ENCODE results near the gene MAPK13. TPM values are rescaled to one million over a fixed set of nuclear protein-coding genes. Genes with fewer than 3 reads are reported as not detected.

The MAPK13 gene
- total RNA-seq, 1 experiment from 2014 or later, result 4.0 TPM

DNA sequence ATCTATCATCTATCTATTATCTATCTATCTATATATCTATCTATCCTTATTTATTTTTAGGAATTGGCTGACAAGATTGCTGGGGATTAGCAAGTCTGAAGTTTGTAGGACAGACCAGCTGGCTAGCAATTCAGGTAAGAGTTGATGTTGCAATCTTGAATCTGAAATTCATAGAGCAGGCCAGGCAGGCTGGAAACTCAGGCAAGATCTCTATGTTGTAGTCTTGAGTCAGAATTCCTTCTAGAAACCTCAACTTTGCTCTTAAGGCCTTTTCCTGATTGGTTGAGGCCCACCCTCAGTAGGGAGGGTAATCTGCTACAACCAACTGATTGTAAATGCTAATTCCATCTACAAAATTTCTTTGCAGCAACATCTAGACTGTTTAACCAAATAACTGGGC lies 19.2 kb downstream of the MAPK13 start:
- DNase-seq (ENCODE audit: low read depth), result no peak

DNA sequence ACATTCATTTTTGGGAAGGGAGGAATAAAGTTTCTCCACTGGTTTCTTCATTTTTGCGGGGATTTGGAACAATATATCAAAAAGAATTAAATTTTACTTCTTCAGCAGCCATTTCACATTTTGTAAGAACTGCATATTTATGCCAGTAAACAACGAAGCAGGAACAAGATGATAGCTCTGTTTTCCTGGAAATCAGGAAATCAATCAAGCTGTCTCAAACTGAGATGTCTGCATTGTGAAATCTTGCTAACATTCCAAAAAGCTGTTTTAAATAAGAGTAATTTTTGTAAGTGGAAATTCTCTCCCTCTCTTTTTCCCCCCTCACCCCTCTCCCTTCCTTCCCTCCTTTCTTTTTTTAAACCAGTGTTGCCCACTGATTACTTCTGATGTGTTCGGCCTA lies 20.0 kb downstream of the MAPK13 start:
- no peak for DNase-seq (ENCODE audit: low read depth)

DNA sequence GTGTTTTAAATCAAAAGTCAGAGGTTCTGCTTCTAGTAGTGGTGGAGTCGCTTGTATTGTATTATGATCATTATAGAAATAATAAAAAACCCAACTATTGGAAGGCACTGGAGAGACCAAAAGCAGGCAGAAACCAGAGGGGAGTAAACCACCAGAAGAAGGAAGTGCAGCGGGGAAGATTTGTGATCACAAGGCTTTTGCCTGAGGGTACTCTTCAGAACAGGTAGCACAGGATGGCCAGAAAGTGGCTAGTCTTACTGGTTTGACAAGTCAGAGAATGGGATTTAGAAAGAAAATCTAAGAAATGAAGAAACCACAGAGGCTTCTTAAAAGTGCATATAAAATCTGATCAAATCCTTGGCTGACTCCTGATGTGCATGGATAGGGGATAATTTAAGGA lies 24.0 kb downstream of the MAPK13 start:
- DNase-seq (ENCODE audit: low read depth), result no peak

DNA sequence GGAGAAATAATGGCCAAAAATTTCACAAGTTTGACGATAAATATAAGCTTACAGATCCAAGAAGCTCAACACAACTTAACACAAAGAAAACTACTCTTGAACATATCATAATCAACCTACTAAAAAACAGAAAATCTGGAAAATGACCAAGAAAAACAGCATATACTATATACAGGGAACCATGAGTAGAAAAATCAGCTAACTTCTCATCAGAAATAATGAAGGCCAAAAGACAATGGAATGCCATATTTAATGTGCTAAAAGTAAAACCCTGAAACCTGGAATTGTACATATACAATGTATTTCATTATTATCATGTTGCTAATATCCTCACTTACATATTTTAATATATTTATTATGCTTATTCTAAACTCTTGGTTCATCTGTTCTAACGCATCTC lies 25.3 kb downstream of the MAPK13 start:
- DNase-seq (ENCODE audit: low read depth), result no peak

DNA sequence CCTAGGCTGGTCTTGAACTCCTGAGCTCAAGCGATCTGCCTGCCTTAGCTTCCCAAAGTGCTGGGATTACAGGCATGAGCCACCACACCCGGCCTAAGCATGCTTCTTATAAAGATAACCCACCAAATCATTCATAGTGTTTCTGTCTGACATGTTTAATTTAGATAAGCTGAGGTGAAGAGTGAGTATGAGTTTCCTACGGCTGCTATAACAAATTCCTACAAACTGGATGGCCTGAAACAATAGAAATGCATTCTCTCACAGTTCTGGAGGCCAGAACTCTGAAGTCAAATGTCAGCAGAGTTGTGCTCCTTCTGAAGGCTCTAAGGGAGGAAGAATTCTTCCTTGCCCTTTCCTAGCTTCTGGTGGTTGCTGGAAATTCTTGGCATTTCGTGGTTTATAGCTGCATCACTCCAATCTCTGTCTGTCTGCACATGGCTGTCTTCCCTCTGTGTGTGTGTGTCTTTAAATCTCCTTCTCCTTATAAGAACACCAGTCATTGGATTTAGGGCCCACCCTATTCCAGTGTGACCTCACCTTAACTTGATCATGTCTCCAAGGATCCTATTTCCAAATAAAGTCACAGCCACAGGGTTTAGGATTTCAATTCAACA lies 29.9 kb downstream of the MAPK13 start:
- DNase-seq (ENCODE audit: low read depth), result peak; percentile 27

DNA sequence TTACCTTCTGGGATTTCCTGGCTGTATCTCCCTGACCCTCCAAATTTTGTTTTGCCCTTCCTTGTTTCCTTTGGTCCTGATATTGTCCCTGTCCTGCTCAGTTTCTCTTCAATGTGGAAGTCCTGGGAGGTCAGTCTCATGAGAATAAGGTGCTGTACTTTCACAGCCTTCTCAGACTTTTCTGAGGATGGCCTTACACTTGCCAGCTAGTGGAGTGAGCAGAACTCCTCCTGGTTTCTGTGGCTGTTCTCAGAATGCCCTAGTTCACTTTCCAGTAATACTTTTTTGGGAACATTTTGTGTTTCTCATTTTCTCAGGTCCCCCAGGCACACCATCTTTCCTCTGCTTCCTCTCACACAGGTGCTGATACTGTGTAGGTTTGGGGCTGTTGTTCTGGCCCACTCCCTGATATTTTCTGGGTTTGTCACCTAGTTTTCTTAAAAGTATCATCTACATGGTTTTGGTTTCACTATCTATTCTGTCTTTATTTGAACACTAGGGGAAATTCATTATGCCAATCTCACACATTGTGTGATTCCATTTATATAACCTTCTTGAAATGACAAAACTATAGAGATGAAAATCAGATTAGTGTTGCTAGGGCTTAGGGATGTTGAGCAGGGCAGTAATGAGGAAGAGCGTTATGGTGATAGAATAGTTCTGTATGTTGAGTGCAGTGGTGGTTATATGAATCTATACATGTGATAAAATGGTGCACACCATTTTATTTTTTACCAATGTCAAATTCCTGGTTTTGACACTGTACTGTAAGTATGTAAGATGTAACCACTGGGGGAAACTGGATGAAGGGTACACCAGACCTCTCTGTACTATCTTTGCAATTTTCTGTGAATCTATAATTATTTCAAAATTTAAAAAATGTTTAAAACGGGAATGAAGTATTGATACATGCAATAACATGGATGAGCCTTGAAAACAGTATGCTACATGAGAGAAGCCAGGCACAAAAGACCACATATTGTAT lies 39.0 kb downstream of the MAPK13 start:
- no peak for DNase-seq (ENCODE audit: low read depth)

DNA sequence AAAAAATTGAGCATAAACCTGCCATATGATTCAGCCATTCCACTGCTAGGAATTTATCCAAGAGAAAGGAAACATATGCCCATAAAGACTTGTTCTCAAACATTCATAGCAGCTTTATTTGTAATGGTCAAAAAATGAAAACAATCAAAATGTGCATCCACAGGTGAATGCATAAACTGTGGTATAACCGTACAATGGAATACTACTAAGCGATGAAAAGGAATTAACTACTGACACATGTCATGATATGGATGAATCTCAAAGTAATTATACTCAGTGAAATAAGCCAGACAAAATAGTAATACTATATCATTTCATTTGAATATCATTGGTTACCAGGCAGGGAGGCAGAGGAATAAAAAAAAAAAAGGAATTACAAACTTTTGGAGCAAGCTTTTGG lies 40.4 kb downstream of the MAPK13 start:
- DNase-seq (ENCODE audit: low read depth), result no peak

DNA sequence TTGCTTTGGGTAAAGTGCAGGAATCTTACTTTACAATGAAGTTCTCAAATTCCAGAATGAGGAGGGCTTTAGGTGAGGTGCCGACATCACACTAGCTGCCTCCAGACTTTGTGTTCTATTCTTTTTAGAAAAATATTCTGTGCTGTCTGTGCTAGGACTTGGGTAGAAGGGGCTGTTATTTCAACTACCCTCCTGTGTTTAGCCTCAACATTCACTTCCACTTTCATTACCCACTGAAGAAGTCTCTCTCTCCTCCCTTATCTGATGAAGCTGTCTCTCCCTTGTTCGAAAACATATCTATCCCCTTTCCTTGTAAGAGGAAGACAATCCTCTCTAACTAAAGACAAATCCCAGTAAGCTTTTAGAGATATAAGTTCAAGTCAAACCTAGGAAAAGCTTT lies 41.3 kb downstream of the MAPK13 start:
- no peak for DNase-seq (ENCODE audit: low read depth)

DNA sequence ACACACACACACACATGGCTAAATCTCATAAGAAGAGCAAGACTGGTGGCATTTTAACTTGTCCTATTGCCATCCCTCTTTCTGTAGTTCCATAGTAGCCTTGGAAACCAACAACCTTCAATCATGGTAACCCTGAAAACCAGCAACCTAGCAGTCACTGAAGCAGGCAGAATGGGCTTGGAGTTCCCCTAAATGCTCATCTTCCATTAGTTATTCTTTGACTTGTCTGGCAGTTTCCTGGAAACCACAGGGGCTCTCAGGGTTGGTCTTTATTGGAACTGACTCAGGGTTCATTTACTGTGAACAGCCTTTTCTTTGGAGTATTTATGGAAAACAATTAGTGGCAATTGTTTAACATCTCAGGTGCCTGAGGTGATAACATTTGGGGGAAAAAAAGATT lies 46.9 kb downstream of the MAPK13 start:
- DNase-seq (ENCODE audit: low read depth), result peak; percentile 17

DNA sequence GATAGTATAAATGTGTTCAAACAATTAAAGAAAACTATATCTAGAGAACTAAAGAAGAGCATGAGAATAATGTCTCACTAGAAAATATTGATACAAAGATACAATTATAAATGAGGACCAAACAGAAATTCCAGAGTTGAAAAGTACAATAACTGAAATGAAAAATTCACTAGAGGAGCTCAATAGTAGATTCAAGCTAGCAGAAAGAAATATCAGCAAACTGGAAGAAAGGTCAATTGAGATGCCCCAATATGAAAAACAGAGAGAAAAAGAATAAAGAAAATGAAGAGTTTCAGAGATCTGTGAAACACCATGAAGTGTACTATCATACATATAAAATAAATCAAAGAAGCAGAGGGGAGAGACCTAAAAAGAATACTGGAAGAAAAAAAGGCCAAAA lies 48.2 kb downstream of the MAPK13 start:
- DNase-seq (ENCODE audit: low read depth), result no peak

DNA sequence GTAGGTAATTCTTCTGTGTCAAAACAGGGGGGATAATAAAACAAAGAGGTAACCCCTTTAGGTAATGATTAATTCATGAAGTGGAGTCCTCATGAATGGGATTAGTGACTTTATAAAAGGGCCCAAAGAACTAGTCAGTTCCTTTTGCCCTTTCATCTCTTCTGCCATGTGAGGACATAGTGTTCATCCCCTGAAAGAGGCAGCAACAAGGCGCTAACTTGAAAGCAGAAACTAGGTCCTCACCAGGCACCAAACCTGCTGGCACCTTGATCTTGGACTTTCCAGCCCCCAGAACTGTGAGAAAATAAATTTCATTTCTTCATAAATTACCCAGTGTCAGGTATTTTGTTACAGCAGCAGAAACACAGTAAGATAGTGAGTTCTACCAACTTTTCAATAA lies 49.8 kb downstream of the MAPK13 start:
- no peak for DNase-seq (ENCODE audit: low read depth)

DNA sequence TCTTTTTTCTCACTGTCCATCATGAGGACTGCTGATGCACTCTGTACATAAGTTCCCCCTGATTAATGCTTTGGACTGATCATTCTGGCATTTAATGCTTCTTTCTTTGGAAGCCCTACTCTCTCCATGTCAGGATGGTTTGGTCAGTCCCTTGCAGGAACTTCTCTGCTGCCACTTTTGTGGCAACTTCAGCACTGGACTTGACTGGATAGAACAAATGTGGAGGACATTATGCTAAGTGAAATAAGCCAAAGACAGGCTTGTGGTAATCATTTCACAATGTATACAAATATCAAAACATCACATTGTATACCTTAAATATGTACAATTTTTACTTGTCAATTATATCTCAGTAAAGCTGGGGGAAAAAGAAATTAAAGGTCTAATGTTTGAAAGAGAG lies 54.0 kb downstream of the MAPK13 start:
- no peak for DNase-seq (ENCODE audit: low read depth)

DNA sequence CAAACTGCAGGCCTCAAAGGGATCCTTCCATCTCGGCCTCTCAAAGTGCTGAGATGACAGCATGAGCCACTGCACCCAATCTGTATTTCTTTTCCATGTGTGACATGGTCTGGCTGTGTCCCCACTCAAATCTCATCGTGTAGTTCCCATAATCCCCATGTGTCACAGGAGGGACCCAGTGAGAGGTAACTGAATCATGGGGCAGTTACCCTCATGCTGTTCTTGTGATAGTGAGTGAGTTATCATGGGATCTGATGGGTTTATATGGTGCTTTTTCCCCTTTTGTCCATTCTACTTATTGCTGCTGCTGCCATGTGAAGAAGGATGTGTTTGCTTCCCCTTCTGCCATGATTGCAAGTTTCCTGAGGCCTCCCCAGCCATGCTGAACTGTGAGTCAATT lies 55.9 kb downstream of the MAPK13 start:
- no peak for DNase-seq (ENCODE audit: low read depth)

DNA sequence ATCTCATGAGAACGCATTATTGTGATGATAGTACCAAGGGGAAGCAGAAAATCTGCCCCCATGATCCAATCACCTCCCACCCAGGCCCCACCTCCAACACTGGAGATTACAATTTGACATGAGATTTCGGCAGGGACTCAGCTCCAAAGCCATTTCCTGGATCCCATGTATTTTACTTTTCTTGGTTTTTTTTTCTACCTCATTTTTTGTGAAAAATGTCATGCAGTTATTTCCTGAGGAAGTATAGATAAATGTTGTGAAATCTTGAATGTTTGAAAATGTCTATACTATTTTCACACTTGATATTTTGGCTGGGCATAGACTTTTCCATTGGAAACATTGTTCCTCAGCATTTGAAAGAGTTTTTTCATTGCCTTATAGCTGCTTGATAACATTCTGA lies 57.1 kb downstream of the MAPK13 start:
- DNase-seq (ENCODE audit: low read depth), result no peak

Other genes starting within 250 kb of the MAPK13 start
- gene SRPK1, start 209.4 kb upstream of the MAPK13 start, total RNA-seq (2014; rRNA removed; shearing (Covaris generic)), result 118 and 138 TPM in 2 replicates
- 0.10 TPM in 1 of 2 replicates, not detected in the other for gene SLC26A8, start 105.9 kb upstream of the MAPK13 start, total RNA-seq (2014; rRNA removed; shearing (Covaris generic))
- 59.6 and 86.7 TPM in 2 replicates for gene MAPK14, start 102.7 kb upstream of the MAPK13 start, total RNA-seq (2014; rRNA removed; shearing (Covaris generic))
- 22.2 and 35.1 TPM in 2 replicates for gene BRPF3, start 66.2 kb downstream of the MAPK13 start, total RNA-seq (2014; rRNA removed; shearing (Covaris generic))
- gene PNPLA1, start 139.5 kb downstream of the MAPK13 start, total RNA-seq (2014; rRNA removed; shearing (Covaris generic)), result 0.05 and 0.27 TPM in 2 replicates
- gene BNIP5, start 206.4 kb downstream of the MAPK13 start, total RNA-seq (2014; rRNA removed; shearing (Covaris generic)), result not detected in 2 replicates